ENCODE measurements around the gene C2orf92.
A peak's percentile ranks its signal among the peaks of the same experiment; 100 is the strongest.
"Not testable (repeated sequence)": the region's sequence is repeated elsewhere in the genome, so short reads cannot be mapped to it uniquely, and the experiment has no call there.

Gene C2orf92

DNA sequence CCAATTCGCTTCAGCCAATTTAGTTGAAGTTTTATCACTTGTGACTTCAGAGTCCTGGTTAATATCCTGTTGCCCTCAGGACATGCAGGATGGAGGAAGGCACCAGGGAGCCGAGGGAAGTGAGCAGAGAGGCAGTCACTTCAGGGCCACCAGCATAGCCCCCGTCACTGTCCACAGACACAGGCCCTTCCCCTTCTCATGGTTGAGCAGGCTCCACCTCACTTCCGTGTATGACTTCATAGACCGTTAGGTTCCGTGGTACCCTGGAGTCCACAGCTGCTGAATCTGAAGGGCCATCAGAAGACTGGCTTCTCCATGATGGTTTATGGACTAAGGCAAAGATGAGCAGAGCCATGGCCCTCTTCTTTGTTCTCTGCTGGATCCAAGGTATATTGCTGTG is at the start of gene C2orf92:
Gene C2orf92, plus strand, starts transcription at position 266 of the 400 bp plus-strand sequence. Its CDS starts 76 bp downstream, at position 342.
- DNase-seq (ENCODE audit: insufficient read length, low spot score) (no peak), FAIRE-seq (no peak)

DNA sequence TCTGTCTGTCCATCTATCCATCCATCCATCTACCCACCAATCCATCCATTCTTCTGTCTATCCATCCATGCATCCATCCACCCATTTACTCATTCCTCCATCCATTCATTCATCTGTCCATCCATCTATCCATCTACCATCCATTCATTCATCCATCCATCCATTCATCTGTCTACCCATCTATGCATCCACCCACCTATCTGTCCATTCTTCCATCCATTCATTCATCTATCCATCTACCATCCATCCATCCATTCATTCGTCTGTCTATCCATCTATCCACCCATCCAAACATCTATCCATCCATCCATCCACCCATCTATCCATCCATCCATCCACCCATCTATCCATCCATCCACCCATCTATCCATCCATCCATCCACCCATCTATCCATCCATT is 49.0 kb upstream of the C2orf92 start:
- DNase-seq (ENCODE audit: insufficient read length, low spot score); FAIRE-seq: not testable (repeated sequence)

DNA sequence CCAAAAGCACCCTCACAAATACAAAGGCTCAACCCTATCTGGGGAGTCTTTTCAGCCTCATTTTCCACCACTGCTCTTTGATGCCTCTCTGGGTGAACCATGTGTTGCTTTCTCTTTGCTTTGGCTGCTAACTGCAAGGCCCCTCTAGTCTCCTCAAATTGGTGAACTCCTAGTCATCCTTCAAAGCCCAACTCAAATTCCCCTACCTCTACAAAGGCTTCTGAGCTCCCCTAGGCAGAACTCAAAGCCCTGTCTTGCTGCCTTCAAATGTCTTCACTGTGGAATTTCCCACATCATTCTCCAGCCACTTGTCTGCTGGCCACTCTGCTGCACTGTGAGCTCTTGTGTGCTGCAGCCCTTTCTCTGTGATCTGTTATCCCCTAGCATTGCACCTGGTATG is 46.5 kb upstream of the C2orf92 start:
- not testable (repeated sequence) for DNase-seq (ENCODE audit: insufficient read length, low spot score); FAIRE-seq

DNA sequence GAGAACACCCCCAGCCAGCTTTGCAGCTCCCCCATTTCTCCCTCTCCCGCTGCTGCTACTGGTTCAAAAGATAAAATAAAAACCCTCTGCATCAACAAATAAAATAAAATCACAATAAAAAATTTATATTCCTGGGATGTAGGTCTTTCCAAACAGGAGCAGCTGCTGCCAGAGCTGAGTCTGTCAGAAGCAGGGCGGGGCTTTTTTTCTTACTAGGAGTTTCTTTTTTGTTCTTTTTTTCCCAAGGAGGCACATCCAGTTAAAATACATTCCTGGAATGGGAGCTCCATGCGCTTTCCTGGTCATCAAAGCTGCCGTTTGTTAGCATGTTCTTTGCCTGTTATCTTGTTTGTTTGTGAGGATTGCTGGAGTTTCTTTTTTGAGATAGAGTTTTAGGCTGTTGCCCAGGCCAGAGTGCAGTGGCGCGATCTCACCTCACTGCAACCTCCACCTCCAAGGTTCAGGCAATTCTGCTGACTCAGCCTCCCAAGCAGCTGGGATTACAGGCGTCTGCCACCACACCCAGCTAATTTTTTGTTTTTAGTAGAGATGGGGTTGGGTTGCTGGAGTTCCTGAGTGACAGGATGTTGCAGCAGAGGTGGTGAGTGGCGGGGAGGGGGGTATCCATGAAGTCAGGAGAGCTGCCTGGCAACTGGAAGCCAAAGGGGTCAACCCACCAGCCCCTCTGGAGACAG is 44.0 kb upstream of the C2orf92 start:
- not testable (repeated sequence) for DNase-seq (ENCODE audit: insufficient read length, low spot score); FAIRE-seq

DNA sequence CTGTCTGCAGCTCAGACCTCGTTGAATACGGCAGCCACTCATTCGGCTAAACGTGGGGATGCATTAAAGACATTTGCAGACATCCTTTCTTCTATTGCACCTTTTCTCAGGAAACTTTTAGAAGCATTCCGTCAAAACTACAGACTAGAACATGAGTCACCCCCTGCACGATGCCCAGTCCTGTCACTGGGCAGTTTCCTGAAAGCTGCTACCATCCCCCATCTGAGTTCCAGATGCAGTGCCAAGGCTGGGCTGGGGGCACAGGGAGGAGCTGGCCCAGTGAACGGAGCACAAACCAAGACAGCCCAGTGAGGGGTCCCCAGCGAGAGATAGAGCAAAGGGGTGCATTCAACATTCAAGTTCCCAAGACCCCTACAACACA is 43.5 kb upstream of the C2orf92 start:
- not testable (repeated sequence) for FAIRE-seq; DNase-seq (ENCODE audit: insufficient read length, low spot score)

DNA sequence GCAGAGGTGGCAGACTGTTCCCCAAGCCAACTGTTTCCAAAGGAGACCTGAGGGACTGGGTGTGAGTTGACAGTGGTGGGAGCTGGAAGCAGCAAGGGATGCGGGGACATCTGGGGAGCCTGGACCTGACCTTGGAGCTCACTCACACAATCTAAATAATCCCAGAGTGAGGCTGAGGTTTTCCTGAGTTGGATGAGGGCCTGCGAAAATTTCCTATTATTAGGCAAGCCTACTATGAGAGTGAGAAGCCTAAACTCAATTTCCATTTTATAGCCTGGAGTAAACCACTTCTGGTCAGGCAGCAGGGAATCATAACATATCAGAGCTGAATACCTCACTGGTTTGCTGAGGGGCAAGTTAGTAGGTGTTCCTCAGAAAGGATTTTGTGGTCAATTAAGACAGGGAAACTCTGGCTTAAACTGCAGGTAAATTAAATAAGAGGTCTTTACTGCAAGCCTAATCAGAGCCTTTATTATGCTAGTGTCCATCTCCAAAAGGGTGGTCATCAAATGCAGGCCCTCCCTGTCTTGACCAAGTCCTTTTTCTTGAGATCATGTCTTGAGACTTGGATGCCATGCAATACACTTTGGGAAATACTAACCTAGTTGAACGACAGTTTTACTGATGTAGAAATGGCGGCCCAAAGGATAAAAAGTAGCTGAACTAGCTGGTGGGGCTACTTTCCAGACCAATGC is 25.3 kb upstream of the C2orf92 start:
- DNase-seq (ENCODE audit: insufficient read length, low spot score) (no peak), FAIRE-seq (no peak)

DNA sequence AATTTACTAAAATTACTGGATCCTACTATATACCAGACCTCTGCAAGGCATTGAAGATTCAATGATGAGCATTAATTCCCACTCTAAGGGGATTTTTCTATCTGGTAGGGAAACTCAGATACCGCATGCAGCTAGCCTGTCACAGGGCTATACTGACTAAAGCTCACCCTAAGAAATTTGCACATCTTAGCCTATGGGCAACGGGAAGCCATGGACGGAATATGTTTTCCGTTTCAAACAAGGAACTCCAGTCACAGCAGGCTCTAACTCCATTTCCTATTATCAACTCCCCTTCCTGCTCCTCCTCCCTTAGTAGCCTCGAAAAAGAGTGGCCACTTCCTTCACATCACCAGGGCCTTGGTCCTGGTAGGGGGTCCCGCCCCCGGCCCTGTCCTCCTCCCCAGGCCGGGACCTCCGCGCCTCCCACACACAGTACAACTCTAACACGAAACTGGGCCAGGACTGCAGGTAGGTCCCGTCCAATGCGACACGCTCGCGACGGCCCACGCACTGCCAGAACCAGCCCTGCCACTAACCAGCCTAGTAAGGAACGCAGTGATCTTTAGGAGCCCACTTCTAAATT is 24.3 kb upstream of the C2orf92 start:
- DNase-seq (ENCODE audit: insufficient read length, low spot score) (no peak), FAIRE-seq (no peak)

DNA sequence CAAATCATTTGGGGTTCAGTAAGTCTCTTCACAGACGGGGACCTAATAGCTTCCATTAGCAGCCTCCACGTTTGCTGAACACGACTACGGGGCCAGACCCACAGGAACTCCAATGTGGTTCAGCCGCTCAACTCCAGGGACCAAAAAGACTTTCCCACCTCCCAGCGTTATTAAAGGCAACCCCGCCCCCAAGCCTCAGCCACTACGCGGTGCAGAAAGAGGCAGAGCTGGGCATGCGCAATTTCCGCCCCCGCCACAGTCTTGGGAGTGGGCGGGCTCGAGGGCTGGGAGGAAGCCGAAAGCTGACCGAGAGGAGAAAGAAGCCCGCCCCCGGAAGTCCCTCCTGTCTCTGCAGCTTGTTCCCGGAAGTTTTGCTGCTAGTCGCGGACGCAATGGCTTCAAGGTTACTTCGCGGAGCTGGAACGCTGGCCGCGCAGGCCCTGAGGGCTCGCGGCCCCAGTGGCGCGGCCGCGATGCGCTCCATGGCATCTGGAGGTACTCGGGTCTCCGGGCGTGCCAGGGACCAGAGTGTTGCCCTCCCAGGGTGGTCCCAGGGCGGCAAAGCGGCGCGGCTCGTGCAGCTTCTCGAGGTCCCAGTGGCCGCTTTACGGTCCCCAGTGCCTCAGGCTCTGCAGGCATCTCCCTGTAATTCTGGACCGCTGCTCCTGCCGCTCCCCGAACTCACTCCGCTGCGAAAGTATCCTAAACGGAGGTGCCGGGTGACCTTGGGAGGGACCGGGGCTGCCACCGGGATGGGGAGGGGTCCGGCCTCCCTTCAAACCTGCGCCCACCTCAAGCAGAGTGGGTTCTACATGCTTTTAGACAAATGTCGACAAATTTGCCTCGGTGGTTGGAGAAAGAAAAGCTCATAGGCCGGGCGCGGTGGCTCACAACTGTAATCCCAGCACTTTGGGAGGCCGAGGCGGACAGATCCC is 23.6 kb upstream of the C2orf92 start, which contains the start of gene COX5B:
Gene COX5B, plus strand, starts transcription at position 368 of the 935 bp plus-strand sequence. Its CDS starts 25 bp downstream, at position 393.
- FAIRE-seq, result peak; percentile 91
- DNase-seq (ENCODE audit: insufficient read length, low spot score), result peak; percentile 100

DNA sequence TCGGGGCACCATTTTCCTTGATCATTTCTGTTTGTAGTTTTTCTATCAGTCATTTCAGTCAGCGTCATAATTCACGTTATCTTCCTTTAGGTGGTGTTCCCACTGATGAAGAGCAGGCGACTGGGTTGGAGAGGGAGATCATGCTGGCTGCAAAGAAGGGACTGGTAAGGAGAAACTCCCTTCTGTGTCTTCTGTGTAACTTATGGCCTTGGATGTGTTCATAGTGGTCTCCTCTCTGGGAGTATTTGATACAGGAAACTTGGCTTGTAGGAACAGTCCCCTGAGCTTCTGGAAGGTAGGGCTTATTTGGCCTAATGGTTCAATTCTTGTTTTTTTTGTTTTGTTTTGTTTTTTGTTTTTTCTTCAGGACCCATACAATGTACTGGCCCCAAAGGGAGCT is 22.5 kb upstream of the C2orf92 start:
- no peak for FAIRE-seq
- DNase-seq (ENCODE audit: insufficient read length, low spot score), result no peak

DNA sequence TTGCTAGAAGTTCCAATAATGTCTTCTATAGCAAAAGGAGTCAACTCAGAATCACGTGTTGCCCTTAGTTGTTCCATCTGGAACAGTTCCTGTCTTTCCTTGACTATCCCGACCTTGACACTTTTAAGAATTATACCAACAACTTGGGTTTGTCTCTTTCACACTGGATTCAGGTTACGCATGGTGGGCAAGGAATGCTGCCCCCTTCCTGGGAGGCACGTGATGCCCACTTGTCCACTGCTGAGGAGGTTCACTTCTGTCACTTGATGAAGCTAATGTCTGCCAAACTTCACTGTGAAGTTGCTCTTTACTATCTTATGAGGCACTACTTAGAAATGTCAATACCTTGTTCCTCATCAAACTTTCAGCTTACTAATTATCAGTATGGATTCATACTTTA is 18.4 kb upstream of the C2orf92 start:
- DNase-seq (ENCODE audit: insufficient read length, low spot score), result no peak
- no peak for FAIRE-seq

DNA sequence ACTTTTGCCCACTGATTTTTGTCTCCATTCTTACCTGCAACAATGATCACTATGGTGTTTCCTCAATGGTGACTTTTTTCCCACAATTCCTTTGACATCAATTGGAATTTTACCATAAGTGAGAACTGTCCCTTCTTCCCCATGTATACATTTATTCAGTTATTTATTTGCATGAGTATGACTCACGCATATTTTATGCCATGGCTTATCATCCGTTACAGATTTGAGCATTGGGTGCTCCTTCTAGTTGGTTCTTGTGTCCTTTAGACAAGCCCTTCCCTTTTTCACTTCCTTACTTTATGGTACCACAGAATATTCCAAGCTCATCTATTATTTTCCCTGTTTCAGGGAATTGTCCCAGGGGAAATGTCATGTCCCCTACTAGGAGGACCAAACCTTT is 16.0 kb upstream of the C2orf92 start:
- DNase-seq (ENCODE audit: insufficient read length, low spot score), result no peak
- no peak for FAIRE-seq

DNA sequence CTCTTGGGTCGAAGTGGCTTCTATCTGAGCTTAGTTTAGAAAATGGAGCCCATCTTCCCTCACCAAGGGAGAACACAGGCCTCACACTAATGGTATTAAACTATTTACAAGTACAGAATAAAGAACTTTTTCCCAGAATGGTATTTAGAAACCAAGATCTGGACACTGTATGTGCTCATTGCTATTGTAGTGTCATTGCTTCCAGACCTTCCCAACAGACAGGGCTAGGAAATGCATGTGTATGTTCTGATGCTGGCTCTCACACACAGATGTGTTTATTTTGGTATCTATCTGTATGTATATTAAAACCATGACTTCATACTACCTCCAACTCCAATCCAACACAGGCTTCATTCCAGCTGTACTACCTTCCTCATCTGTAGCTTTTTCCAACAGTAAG is 15.6 kb upstream of the C2orf92 start:
- DNase-seq (ENCODE audit: insufficient read length, low spot score) (no peak), FAIRE-seq (no peak)

DNA sequence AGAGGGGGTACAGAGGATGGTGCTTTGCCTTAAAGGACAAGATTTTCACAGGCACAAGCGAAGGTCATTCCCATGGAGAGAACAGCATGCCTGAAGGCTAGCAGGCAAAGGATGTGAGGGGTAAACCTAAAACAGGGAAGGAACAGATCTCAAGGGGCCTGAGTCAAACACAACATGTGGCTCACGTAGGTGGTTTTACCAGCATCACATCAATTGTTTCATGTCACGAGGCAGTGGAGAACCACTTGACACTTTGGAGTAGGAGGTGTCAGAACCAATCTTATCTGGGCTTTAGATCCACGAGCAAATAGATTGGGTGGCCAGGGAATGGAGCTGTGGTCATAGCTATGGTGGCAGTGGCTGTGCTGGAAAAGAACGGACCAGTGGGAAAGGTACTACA is 15.2 kb upstream of the C2orf92 start:
- DNase-seq (ENCODE audit: insufficient read length, low spot score), result no peak
- no peak for FAIRE-seq

DNA sequence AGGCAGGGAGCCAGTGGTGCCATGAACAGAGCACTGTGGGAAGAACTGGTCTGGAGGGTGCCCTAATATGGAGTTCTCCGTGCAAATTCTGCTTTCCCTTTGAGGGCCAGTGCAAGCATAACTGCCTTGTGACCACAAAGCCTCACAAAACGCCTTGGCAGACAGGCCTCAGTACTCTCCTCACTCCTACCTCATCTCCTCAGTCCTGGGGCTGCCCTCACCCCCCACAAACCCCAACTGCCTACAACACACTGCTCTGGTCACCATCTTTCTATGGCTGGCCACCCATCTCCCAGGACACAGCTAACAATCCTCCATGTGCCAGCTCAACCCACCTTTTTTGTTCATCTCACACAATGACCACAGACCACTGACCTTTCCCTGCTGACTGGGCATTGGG is 14.7 kb upstream of the C2orf92 start:
- DNase-seq (ENCODE audit: insufficient read length, low spot score) (no peak), FAIRE-seq (peak; percentile 71)

DNA sequence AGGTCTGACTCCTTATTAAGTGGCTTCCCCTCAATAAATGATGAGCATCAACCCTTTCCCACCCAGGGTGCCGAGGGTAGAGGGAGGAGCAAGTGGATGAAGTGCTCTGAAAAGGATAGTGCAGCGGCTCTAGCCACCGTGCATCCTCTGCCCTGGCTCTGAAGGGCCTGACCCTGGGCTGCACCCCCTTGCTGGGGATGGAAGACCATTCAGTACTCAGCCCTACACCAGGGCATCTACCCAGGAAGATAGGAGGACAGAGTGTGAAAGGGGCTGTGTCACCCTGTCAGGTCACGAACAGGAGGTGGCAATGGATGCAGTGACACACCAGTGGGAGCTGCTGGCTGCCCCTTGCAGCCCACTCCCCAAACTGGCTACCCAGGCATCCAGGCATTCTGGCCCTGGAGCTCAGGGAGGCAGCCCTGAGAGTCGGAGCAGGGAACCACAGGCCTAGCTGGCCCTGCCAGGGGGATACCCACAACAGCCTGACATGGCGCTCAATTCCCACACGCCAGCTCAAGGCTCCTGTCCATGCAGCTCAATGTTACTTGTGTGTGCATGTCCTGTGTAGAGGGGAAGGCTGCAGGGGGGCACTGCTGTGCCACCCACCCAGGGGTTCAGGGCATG is 13.3 kb upstream of the C2orf92 start:
- DNase-seq (ENCODE audit: insufficient read length, low spot score) (no peak), FAIRE-seq (peak; percentile 20)

DNA sequence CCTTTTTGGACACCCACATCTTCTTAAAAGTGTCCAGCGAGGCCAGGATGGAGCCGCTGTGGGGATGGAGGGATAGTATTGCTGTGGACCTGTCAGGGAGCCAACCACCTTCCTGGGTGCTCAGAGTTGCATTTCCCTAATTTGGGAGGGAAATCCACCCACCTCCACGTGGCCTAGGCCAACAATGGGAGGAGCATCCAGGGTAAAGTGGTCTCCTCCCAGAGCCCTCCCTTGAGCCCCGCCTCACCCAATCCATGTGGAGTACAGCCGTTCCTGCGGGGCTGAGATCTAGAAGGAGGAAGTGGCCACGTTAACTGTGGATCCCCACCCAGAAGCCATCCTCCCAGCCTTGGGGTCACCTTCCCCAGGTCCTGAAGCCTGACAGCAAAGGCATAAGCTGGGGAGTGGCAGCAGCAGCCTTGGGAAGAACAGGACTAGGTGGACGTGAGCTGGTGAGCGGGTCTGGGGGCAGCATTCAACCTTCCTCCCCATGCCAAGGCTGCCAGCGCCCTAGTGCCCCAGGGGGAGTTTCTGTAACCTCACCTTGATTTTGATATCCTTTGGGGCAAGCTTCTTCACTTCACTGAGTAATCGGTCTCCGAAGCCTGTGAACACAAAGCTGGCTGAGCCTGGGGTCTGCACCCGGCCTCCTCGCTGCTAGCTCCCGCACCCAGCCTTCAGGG is 12.5 kb upstream of the C2orf92 start:
- FAIRE-seq (no peak), DNase-seq (ENCODE audit: insufficient read length, low spot score) (no peak)

DNA sequence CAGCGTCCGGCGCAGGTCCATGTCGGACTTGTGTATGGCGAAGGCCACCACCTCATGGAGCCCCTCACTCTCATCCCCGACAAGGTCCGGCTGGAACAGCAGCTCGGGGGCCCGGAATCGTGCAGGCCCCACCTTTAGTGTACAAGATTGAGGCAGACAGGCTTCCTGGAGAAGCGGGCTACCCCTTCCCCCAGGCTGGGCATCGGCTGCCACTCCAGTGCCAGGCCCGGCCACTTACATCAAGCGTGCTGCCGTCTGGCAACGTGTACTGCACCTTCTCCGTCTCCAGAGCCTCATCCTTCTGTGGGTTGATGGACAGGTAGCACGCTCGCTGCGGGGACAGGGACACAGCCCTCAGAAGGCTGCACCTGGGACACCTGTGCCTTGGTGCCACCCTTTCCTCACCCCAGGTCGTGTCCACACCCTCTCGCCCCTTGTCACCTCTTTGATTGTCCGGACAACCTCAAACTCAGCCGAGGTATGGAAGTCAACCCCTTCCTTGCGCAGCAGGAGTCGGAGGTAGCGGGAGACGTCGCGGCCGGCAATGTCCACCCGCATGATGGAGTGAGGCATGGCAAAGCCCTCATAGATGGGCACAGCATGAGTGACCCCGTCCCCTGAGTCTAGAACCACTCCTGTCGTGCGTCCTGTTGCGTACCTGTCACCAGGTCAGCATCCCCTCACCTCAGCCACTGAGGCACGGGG is 11.4 kb upstream of the C2orf92 start:
- no peak for FAIRE-seq

DNA sequence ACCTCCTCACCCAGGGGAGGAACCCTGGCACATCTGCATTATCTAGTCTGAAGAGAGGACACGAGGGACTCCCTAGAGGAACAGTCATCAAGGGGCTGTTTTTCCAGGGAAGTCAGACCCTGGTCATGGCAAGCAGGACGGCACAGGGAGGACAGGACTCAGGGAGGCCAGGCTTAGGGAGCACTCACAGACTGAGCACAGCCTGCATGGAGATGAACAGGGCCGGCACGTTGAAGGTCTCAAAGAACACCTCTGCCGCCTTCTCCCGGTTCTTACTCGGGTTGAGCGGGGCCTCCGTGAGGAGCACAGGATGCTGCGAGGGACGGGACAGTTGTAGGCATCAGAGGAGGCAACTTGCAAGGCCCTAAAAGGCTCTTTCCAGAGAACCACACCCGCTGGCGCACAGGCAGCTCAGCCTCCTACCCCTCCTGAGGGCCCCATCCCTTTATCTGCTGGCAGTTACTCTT is 10.8 kb upstream of the C2orf92 start:
- no peak for DNase-seq (ENCODE audit: insufficient read length, low spot score)
- no peak for FAIRE-seq

More for the DNA sequence above, 11.4 kb upstream of the C2orf92 start:
- DNase-seq (ENCODE audit: insufficient read length, low spot score), result no peak

Data from HTR-8/SVneo (cell line).